HCT116 (cell line): ENCODE data around the gene AIMP1.

Experiments
- ATF3 ChIP-seq: IDR thresholded peaks from 2 replicates; pipeline ENCODE4 v1.6.1; 2012
- CTCF ChIP-seq, 3 experiments: fragments of 200-600 bp in 1 of 3; sonication (generic) in 1 of 3; IDR thresholded peaks in 2 of 3; conservative IDR thresholded peaks in 1 of 3; 2 replicates each; pipeline ENCODE4 v1.5.1; 2012 to 2017; ENCODE audit warnings: low read depth in 2 of 3, low read length in 2 of 3, antibody characterized with exemption in 1 of 3, borderline replicate concordance in 1 of 3, control low read depth in 1 of 3, mild to moderate bottlenecking in 1 of 3, mixed read lengths in 1 of 3, mixed run types in 1 of 3, moderate library complexity in 1 of 3; ENCODE audit not compliant: insufficient read depth in 1 of 3
- EZH2 ChIP-seq: fragments of 200-600 bp; sonication (generic); IDR thresholded peaks from 2 replicates; pipeline ENCODE4 v1.6.1; 2017; ENCODE audit warnings: antibody characterized with exemption, mixed run types
- FOSL1 ChIP-seq: IDR thresholded peaks from 2 replicates; pipeline ENCODE4 v1.6.1; 2012; ENCODE audit warnings: low read depth
- POLR2A ChIP-seq: IDR thresholded peaks from 2 replicates; pipeline ENCODE4 v1.7.0; 2011; ENCODE audit warnings: borderline replicate concordance; ENCODE audit not compliant: insufficient read depth, insufficient read length; ENCODE audit errors: extremely low read depth
- SP1 ChIP-seq: IDR thresholded peaks from 2 replicates; pipeline ENCODE4 v1.6.1; 2012; ENCODE audit warnings: low read depth
- SRF ChIP-seq: IDR thresholded peaks from 2 replicates; pipeline ENCODE4 v1.6.1; 2012; ENCODE audit warnings: low read depth
- TCF7L2 ChIP-seq: IDR thresholded peaks from 2 replicates; pipeline ENCODE4 v1.7.0; 2011; ENCODE audit warnings: borderline replicate concordance, inconsistent platforms; ENCODE audit not compliant: insufficient read depth, insufficient read length; ENCODE audit errors: extremely low read depth
- YY1 ChIP-seq: IDR thresholded peaks from 2 replicates; pipeline ENCODE4 v1.6.1; 2011; ENCODE audit warnings: low read length, low read depth, moderate library complexity, mild to moderate bottlenecking; ENCODE audit not compliant: insufficient replicate concordance; ENCODE audit errors: extremely low read depth
- ZFX ChIP-seq: fragments of 450-650 bp; IDR thresholded peaks from 2 replicates; pipeline ENCODE4 v1.6.1; 2017

GRCh38 chr4:106365613-106366012 lies 49.3 kb downstream of the AIMP1 start:
- TF ChIP-seq CTCF (IDR thresholded peaks at IDR 0.05 in 2 of 3, conservative IDR thresholded peaks at IDR 0.05 in 1 of 3; ENCODE audit: borderline replicate concordance in 1 of 3, insufficient read depth in 1 of 3, low read depth in 2 of 3, low read length in 2 of 3) (no peak), POLR2A (no peak), YY1 (no peak), ATF3 (no peak), ZFX (no peak), SRF (no peak), FOSL1 (no peak), EZH2 (no peak), TCF7L2 (no peak), SP1 (no peak)
